ENCODE measurements around the gene DENND5B.

DNA sequence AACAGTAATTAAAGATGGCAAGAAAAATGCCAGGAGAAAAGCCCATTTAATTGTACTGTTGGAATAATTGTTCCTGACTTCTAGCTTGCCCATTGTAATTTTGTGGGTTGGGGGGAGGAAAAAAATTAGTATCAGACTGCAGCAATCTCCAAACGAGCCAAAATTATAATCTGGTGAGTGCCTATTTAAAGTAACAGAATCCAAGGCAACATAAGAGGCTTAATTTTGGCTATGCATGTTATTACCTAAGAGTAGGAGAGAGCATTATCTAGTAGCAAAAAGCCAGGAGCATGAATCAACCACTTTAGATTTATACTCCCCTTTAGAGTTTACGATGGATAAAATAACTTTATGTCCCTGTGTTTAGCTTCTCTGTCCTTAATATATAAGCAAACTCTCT lies 14.6 kb upstream of the DENND5B start:
- TF ChIP-seq, protein P1, sequence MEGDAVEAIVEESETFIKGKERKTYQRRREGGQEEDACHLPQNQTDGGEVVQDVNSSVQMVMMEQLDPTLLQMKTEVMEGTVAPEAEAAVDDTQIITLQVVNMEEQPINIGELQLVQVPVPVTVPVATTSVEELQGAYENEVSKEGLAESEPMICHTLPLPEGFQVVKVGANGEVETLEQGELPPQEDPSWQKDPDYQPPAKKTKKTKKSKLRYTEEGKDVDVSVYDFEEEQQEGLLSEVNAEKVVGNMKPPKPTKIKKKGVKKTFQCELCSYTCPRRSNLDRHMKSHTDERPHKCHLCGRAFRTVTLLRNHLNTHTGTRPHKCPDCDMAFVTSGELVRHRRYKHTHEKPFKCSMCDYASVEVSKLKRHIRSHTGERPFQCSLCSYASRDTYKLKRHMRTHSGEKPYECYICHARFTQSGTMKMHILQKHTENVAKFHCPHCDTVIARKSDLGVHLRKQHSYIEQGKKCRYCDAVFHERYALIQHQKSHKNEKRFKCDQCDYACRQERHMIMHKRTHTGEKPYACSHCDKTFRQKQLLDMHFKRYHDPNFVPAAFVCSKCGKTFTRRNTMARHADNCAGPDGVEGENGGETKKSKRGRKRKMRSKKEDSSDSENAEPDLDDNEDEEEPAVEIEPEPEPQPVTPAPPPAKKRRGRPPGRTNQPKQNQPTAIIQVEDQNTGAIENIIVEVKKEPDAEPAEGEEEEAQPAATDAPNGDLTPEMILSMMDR (conservative IDR thresholded peaks at IDR 0.05 in 1 of 2, IDR thresholded peaks at IDR 0.05 in 1 of 2; ENCODE audit: extremely low read depth in 1 of 2, insufficient read depth in 1 of 2, low read depth in 1 of 2, low read length in 2 of 2) = no peak
- TF ChIP-seq EZH2 (IDR thresholded peaks at IDR 0.05; ENCODE audit: borderline replicate concordance, low read length) = no peak

Data from mammary epithelial cell (primary cell).